DMS53 treated with DMSO at 0.1 percent for 48 hours (cell line): ENCODE data around the gene FRMD4A.

Experiments
- DNase-seq: peaks from one replicate; lab custom pipeline; 2025; ENCODE audit not compliant: unreplicated experiment; lab: John Stamatoyannopoulos, UW

Gene FRMD4A

DNA sequence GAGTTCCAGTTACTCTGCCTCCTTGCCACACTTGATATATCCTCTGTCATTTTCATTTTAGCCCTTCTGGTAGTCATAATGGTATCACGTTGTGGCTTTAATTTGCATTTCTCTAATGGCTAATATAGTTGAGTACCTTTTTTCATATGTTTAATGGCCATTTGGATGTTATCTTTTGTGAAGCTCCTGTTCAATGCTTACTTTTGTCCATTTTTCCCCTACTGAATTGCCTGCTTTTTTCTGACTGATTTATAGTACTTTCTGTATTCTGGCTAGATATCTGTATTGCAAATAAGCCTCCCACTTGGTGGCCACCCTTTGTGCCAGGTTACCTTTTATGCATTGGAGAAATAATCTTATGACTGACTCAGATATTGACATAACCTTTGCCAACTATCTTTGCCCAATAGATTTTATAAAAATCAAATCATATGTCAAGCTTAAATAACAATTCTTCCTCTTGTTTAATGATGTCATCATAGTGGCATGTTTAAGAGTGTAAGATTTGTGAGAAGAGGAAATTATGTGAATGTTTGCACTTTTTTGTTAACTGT lies 693.3 kb downstream of the FRMD4A start:
- DNase-seq = no peak

DNA sequence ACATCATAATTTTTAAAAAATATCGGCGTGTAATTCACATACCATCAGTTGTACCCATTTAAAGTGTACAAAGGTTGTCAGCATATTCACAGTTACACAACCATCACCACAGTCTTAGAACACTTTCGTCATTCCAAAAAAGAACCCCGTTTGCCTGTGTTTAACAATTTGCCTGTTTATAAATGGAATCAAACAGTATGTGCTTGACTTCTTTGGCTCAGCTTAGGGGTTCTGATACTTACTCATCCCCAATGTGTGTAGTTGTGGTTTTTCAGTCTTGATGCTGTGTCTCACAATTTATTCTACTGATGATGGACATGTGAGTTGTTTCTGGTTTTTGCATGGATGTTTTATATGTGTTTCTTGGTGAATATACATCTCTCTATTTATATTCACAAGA lies 693.9 kb downstream of the FRMD4A start:
- no peak for DNase-seq

DNA sequence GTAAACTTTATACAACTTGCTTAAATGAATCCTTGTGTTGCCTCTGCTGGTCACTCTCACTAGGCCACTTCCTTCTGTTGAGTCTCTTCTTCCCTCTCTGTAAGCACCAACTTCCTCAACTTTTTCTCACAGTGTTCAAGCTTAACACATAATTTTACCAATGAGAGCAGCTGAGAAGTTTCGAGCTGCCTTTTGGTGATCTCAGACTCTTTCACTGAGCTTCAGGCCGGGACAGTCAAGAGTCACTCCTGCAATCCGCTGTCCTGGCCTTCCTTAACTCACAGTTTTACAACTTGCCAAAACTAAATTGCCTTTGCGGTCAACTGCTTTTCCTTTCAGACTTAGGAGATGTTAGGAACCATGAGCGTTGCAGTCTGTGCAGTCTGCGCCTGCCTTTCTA lies 696.5 kb downstream of the FRMD4A start:
- no peak for DNase-seq

DNA sequence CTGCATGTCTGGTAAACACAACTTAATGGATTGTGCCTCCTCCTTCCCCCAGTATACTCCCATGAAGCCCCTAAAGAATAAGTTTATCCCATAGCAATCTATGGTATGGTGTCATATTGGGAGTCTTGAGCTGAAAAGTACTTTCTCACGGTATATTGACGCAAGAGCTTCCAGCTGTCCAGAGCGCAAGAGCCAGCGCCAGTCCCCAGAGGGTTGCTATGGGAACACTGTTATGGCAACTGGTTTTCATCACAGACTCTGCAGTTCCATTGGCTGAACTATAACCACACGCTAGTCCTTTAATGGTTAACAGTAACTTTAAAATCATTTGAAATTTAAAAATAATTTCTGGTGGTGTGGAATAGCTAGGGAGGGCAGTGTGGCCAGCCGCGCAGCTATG lies 697.0 kb downstream of the FRMD4A start:
- DNase-seq = no peak

DNA sequence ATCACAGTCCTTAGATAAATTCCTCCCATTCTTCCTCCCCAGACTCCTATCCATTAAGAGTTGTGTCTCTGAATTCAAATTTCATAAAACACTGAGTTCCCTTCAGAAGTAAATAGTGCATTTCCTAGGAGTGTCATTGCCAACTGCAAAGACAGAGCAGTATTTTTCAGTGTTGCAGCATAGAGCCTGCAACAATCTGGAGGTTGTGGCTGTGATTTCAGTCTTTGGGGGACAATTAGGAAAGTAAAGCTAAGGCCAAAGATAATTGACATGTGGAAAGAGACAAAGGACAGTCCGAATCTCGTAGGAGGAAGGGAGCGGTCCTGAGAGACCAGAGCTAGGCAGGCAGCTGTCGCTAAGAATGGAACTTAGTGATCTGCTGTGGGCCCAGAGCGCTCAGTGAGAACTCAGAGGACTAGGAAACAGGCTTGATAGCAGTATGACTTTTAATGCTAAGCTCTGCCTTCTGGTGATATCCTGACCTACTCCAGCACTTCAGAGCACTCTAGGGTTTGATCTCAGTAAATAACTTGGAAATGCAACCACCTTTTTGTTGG lies 697.8 kb downstream of the FRMD4A start:
- DNase-seq = no peak

DNA sequence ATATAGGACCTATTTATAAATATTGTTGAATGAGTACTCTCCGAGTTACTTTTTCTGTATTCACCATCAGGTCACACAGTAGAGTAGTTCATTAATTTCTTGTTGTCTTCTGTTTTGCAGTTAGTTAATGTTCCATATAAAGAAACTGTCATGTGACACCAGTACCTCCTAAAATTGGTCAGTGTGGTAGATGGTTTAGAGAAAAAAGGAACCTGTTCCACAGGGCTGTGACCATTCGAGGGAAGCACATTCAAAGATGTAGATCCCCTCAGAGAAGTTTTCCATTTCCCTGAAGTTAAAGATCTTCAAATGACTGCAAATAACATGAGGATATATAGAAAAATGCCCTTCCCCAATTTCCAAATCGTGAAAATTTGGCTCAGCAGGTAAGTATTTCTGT lies 698.3 kb downstream of the FRMD4A start:
- no peak for DNase-seq

DNA sequence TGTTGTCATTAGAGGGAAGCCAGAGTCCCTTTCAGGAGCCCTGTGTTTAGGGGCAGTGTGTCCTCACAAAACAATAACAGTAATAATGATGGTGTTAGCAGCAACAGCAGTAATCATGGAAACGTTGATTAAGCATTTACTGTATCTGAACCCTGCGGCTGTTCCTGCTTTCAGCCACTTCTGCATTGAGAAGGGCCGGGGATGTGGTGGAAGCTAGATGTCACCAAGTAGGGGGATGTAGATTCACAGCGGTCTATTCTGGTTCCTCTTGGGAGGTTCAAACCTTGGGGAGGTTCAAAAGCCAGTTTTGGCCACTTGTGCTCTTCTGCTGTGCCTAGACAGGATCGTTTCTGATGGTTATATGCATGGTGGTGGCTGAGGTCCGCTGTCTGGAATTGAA lies 699.1 kb downstream of the FRMD4A start:
- DNase-seq = no peak

DNA sequence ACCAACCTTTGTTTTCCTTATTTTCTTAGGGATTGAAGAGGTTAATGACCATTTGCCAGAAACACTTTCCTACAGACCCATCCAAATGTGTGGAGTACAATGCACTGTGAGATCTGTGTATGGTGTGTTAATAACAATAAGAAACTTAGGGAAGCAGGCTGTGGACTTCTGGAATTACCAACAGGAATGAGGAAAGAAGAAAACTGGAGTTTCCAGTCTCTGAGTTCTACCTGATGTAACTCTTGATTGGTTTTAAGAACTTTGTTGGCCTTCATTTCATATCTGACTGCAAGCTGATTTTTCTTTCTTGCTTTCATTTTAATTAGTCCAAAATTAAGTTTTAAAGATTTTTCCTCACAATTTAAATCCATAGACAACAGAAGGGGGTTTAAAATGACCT lies 700.5 kb downstream of the FRMD4A start:
- DNase-seq = no peak

DNA sequence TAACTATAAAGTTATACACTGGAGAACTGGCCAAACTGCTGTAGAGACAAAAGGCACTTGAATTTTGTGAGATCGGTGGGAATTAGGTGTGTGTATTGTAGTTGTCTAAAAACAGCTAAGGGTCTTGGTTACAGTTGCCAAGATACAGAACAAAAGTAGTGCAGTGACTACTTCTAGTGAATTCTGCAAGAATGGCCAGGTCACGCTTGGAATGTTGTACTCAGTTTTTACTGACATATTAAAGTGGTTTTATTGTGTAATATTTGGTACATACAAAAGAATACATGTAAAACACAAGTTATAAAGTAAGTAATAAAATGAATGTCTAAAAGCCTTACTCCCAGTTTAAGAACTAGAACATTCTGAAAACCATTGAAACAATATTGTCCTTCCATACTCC lies 701.6 kb downstream of the FRMD4A start:
- no peak for DNase-seq

DNA sequence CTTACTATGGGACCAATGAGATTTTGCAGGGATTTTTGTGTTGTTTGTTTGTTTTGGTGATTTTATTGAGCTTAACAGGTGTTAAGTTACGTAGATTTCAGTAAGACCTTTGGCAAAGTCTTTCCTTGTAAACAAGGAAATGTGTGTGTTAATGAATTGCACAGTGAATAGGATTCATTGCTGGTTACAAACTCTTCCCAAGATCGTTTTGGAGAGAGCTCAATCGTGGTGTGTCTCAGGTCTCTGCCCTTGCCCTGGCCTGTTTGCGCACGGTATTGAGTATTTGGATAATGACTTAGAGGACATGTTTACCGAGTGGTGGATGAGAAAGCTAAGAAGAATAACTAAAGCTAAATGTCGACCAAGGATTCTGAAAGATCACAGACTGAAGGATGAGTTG lies 702.1 kb downstream of the FRMD4A start:
- DNase-seq = no peak

DNA sequence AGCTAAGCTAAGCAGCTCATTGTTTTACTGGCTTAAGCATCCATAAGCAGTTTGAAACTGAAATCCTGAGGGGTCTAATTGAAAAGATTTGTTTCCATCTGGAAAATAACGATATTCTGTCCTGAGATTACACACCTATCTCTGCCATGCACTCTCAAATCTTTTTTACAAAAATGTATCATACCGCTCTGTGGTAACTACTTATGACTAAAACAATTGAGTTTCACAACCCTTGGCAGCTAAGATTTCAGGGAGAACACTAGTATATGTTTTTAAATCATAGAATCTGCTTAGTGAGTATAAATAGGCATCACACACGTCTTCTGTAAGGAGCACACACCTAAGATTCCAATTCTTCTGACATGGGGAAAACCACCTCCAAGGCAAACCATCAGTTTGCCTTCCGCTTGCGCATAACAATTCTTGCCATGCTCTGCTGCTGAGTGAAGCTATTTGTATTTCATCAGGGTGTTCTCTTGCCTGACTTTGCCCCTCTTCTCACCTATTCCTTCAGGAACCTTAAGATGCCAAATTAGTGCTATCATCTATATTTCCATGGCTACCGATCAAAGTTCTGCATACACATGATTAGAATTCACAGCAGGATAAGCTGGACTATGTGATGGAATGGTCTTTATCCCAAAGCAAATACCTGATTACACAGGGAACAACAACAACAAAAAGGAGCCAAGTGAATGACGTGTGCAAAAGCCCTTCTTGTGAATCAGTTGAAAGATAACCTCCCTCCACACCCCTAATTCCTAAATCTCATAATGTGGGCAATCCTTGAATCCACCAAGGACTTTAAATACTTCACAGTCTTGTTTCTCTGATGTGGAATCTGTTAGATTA lies 703.0 kb downstream of the FRMD4A start:
- DNase-seq = no peak

DNA sequence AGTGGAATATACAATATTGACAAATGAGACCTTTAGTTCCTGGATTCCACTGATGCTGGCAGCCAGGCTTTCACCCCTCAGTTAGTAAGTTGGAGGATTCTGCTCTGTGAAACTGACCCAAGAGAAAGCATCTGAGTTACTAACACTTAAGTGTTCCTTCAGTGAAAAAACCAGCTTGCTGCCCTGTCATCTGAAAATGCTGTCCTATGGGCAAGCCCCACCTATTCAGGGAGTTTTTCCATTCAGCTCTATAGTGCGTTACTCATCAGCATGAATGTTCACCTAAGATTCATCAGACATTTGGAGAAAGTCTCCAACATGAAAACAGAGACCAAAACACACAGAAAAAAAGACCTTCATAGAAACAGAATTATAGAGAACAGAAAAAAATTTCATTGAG lies 706.1 kb downstream of the FRMD4A start:
- DNase-seq = no peak

DNA sequence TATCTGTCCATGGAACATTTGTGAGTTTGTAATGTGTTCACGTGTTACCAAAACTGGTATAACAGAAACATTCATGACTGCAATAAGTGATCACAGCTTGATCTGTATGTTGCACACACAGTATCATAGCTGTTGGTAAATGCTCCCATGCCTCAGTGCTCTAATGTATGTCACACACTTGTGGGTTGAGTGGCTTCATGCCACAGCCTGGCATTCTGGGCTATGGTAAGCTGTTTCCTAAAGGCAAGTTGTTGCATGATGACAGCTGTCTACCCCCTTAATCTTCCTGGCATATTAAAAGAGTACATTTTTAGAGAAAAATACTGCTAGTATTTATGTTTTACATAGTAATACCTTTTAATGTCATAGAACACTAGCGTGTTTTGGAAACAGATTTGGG lies 708.8 kb downstream of the FRMD4A start:
- DNase-seq = no peak

DNA sequence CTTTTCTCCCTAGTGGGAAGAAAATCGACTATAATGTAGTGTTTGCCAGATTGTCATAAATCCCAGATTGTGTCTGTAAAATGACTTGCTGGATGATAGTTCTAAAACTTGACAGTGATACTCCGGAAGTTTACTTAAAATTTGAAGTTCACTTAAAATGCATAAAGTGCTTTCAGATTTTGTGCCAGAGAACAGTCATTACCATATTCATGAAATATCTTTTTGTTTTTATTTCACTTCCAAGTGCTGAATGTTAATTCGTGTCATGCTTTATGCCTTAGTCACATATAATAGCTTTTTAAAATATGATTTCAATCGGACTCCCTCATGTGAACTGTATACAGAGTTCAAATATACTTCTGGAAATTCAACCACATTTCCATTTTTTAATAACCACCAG lies 713.6 kb downstream of the FRMD4A start:
- no peak for DNase-seq

DNA sequence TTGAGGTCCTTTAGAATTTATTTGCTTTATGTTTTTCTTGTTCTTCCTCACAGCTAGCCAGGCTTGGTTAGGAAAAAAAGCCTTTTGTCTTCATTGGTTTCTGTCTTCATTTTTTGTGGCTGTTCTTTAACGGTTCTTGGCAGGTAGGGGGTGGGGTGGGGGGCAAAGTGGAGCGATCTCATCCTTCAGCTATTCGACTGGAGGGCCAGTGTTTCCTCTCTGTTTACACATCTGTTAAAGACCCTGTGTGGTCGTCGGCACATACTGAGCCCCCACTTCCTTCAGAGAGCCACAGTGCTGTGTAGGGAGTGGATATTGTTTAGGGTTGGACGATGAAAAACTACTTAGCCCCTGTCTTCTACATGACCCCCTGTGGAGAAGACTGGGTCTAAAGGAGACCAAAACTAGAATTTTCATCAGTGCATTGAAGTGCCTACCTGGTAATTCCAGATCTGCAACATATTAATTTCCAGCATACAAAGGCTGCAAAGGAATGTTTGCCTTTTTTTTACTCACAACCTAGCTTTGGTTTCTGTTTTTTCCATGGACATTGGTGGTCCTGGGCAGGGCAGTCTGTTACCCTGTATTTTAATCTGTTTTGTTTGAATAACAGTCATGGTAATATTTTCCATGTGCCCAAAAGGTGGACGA lies 714.9 kb downstream of the FRMD4A start:
- no peak for DNase-seq

DNA sequence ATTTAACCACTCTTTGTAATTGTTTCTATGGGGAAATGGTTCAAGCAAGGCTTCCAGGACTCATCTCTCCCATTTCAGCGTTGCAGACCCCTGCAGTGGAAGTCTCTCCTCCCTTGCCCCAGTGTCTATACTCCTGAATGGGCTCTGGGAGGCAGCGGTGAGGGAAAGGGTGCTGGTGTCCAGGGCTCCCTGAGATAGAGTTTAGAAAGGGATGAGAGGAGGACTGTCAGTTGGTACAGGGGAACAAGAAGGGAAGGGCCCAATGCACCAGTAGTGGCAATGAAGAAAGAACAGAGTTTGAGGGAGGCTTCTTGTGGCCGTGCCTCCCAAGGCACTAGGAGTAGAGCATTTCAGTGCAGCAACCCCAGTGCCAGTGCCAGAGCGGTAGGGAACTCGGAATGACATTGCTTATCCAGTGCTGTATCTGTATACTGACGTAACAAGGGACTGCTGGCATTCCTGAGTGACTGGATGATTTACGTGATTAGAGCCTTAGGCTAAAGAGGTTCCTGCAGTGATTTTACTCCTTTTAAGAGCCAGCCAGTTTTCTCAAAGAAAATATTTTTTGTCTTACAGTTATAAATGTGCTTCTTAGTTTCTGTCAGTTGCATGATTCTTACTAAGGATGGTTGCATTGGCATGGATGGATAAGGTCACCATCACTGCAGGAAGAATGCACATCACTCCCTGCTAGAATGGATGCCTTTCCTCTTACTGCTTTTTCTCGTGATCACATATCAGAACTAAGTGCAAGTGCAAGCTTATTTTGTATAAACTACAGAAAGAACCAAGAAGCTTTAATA lies 716.0 kb downstream of the FRMD4A start:
- DNase-seq = no peak

DNA sequence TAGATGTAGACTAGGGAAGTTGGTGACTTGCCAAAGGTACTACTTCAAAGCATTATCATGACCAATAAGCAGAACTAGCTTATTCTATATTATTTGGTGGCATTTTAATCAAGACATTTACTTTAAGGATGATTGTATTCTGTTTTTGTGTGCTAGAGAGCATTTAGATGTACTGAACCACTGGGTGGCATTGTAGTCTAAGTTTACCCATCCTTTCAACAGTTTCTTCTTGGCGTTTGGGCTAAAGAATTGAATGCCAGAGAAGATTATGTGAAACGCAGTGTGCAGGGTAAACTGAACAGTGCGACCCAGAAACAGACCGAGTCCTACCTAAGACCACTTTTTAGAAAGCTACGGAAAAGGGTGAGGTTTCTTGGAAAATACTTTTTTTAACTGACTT lies 717.2 kb downstream of the FRMD4A start:
- no peak for DNase-seq

DNA sequence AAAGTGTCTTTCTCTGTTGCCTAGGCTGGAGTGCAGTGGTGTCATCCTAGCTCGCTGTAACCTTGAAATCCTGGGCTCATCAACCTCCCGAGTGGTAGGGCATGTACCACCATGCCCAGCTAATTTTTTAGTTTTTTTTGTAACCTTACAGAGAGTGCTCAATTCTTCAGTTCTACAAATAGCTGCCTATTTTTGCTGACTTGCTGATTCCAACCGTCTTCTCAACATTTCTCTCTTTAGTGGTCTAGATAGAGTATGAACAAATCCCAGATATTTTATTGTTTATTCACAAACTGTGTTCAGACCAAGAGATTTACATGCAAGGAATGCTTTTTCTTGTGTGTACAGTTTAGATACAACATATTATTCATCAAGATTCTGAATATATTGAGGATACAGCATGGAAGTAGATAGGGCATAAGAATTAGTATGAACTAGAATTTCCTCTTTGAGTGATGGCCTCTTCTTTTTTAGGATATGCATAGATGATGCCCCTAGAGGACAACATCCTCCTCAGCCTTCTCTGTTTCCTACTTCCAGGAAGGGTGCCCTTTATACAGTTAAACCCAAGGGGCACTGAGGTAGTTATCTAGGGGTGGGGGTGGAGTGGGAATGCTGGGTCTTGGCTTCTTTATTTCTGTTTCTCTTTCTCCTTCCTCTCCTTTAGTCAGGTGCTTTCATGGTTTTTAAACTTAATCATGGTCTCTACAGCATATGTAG lies 717.9 kb downstream of the FRMD4A start:
- no peak for DNase-seq

DNA sequence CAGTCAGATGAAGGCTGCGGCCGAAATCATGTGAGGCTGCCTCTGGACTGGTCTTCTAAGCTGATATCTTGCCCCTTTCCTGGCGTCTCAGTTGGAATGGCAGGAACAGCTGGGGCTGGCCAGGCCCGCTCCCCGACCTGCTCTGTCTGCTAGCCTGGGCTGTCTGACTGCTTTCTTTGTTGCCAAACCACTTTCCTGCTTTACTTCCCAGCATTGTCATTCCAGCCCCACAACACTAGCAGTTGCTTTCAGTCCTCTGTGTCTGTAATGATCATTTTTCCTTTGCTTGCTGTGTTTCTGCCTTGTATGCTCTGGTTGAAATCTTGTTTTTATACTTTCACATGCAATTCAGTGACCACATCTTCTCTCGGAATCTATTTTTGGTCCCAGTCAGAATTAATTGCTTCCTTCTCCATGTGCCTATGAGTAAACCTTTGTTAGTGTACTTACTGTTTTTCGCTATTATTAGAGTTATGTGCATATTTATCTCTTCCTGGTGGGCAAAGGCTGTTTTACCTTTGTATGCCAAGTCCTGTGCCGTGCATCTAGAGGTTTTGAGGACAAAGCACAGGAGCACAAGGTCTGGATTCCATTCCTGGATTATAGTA lies 722.4 kb downstream of the FRMD4A start:
- no peak for DNase-seq

DNA sequence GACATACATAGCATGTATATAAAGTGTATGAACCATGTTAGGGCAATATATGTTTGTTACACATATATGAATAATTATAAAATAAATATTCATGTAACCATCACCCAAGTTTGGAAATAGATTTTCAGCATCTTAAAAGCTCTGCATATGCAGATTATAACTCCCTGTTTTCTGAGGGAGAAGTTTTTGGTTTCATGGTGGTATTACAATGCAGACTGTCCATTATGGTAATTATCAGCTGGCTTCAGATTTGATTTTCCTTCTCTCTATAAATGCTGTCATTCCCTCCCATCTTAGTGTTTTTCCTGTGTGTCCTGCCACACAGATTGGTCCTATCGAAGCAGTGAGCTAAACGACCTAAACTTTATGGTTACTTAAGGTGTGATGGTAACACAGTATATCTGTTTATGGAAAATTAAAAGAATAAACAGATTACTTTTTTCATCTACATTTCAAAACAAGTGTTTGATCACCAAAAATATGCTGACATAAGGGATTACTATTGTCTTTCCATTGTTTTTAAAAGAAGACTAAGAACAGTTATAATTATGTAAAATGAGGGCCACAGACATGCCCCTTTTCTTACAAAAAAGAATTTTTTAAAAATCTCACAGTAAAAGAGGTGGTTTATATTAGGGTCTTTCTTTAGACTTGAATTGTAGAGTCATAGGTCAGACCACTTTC lies 726.2 kb downstream of the FRMD4A start:
- DNase-seq = no peak
